ENCODE results near the gene ABHD2.

DNA sequence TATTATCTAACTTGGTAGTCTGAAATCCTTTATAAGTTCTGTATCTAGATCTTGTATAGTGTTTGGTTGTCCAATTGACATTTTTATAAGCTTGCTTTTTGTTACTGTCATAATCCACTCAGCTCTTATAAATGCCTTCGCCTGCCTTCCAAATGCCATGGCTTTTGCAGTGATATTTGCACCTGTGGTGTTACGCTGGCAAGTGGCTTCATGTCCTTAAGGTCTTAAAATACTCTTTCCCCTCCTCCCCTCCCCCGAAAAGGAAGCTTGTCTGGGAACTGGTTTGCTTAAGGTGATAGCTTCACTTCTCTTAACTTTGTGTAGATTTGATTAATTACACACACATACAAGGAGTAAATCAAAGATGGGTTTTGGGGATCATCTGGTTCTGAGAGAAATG is 62.0 kb downstream of the ABHD2 start:
- no peak for TF ChIP-seq POLR2A (IDR thresholded peaks at IDR 0.05)
- TF ChIP-seq, protein P1, sequence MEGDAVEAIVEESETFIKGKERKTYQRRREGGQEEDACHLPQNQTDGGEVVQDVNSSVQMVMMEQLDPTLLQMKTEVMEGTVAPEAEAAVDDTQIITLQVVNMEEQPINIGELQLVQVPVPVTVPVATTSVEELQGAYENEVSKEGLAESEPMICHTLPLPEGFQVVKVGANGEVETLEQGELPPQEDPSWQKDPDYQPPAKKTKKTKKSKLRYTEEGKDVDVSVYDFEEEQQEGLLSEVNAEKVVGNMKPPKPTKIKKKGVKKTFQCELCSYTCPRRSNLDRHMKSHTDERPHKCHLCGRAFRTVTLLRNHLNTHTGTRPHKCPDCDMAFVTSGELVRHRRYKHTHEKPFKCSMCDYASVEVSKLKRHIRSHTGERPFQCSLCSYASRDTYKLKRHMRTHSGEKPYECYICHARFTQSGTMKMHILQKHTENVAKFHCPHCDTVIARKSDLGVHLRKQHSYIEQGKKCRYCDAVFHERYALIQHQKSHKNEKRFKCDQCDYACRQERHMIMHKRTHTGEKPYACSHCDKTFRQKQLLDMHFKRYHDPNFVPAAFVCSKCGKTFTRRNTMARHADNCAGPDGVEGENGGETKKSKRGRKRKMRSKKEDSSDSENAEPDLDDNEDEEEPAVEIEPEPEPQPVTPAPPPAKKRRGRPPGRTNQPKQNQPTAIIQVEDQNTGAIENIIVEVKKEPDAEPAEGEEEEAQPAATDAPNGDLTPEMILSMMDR (IDR thresholded peaks at IDR 0.05), result no peak
